GM12878 (cell line): ENCODE data around the gene ATP10A. TPM values are rescaled to one million over a fixed set of nuclear protein-coding genes. Genes with fewer than 3 reads are reported as not detected.

ENCODE experiments used
- ATAC-seq: fragments of 200-7000 bp; cut with Tn5 transposase; 3 replicates; pipeline ENCODE4 v1.9.1; 2020; ENCODE audit warnings: mild to moderate bottlenecking, moderate library complexity
- BruUV-seq: library from RNA; stranded (reverse); fragments of 400-500 nt; replicated peaks from 2 replicates; lab custom pipeline; 2021; lab: Mats Ljungman, UMichigan
- CTCF ChIA-PET: fragments of 300-600 bp; sonication (Branson Sonifier 250); formaldehyde crosslinking; extraction: SDS; loops from one replicate; lab custom pipeline; 2021; ENCODE audit warnings: inconsistent platforms; lab: Yijun Ruan, JAX
- POLR2A ChIA-PET: fragments of 350-600 bp; formaldehyde crosslinking; extraction: SDS; loops from one replicate; lab custom pipeline; 2021; ENCODE audit warnings: inconsistent platforms; lab: Charles Lee
- RAD21 ChIA-PET: fragments of 300-600 bp; sonication (Branson Sonifier 250); formaldehyde crosslinking; loops from one replicate; lab custom pipeline; 2023; ENCODE audit warnings: antibody characterized with exemption; ENCODE audit not compliant: unreplicated experiment; lab: Charles Lee
- SMC1A ChIA-PET: fragments of 300-600 bp; sonication (Branson Sonifier 250); formaldehyde crosslinking; loops from one replicate; lab custom pipeline; 2023; ENCODE audit not compliant: unreplicated experiment, uncharacterized antibody; lab: Charles Lee
- DNase-seq: peaks from one replicate; pipeline ENCODE4 v3.0.0-alpha.2; 2011; ENCODE audit warnings: low read depth, low spot score
- FAIRE-seq: peaks from 3 replicates; lab custom pipeline; 2011; peaks lifted over from hg19 to GRCh38; lab: Jason Lieb, UNC
- H2AFZ ChIP-seq: 2 replicates; pipeline ENCODE4 v1.6.0; 2011; ENCODE audit warnings: low read depth, low read length, control low read depth; ENCODE audit not compliant: control insufficient read depth
- H3K27ac ChIP-seq: 2 replicates; pipeline ENCODE4 v1.5.1; 2011; ENCODE audit warnings: control low read depth; ENCODE audit not compliant: control insufficient read depth, insufficient read depth
- H3K27me3 ChIP-seq, 2 experiments: replicated peaks in 1 of 2; 2 replicates each; pipeline versions ENCODE4 v1.6.0 to v1.6.1; 2011; ENCODE audit warnings: low read length in 1 of 2; ENCODE audit not compliant: control insufficient read depth in 2 of 2, insufficient read depth in 2 of 2
- H3K36me3 ChIP-seq, 2 experiments: 2 replicates each; pipeline ENCODE4 v1.5.1; 2011; ENCODE audit warnings: low read length in 1 of 2; ENCODE audit not compliant: control insufficient read depth in 2 of 2, insufficient read depth in 2 of 2
- H3K4me1 ChIP-seq: 2 replicates; pipeline ENCODE4 v1.6.1; 2011; ENCODE audit warnings: mild to moderate bottlenecking, low read length, moderate library complexity, mixed read lengths; ENCODE audit not compliant: control insufficient read depth, insufficient read depth
- H3K4me2 ChIP-seq: 2 replicates; pipeline ENCODE4 v1.6.0; 2011; ENCODE audit warnings: control low read depth; ENCODE audit not compliant: control insufficient read depth, insufficient read depth
- H3K4me3 ChIP-seq: fragments of 200-600 bp; sonication (generic); 2 replicates; pipeline ENCODE4 v1.5.1; 2016
- H3K79me2 ChIP-seq: 2 replicates; pipeline ENCODE4 v1.6.0; 2011; ENCODE audit warnings: low read length; ENCODE audit not compliant: control insufficient read depth, insufficient read depth
- H3K9ac ChIP-seq: 2 replicates; pipeline ENCODE4 v1.8.0; 2011; ENCODE audit warnings: low read length, control low read depth, mixed read lengths; ENCODE audit not compliant: control insufficient read depth, insufficient read depth
- H3K9me3 ChIP-seq: replicated peaks from 3 replicates; pipeline ENCODE4 v1.5.1; 2011; ENCODE audit warnings: mild to moderate bottlenecking, low read length; ENCODE audit not compliant: control insufficient read depth, insufficient read depth
- H4K20me1 ChIP-seq: 2 replicates; pipeline ENCODE4 v1.6.0; 2011; ENCODE audit not compliant: control insufficient read depth, insufficient read depth
- CTCF ChIP-seq, 3 experiments: IDR thresholded peaks in 2 of 3; conservative IDR thresholded peaks in 1 of 3; 2 replicates each; pipeline ENCODE4 v1.5.1; 2011; ENCODE audit warnings: low read depth in 3 of 3, low read length in 3 of 3, mild to moderate bottlenecking in 3 of 3, control low read depth in 2 of 3, moderate library complexity in 2 of 3, inconsistent platforms in 1 of 3, mixed read lengths in 1 of 3; ENCODE audit not compliant: control insufficient read depth in 2 of 3, insufficient read depth in 1 of 3; ENCODE audit errors: extremely low read depth in 1 of 3
- MEF2A ChIP-seq: IDR thresholded peaks from 2 replicates; pipeline ENCODE4 v1.6.1; 2011; ENCODE audit warnings: low read depth, mild to moderate bottlenecking, low read length, moderate library complexity; ENCODE audit not compliant: insufficient read depth
- RAD21 ChIP-seq: IDR thresholded peaks from 2 replicates; pipeline ENCODE4 v1.6.1; 2011; ENCODE audit warnings: mild to moderate bottlenecking, low read depth, low read length, moderate library complexity; ENCODE audit not compliant: insufficient read depth
- SKIL ChIP-seq: fragments of 450-650 bp; IDR thresholded peaks from 2 replicates; pipeline ENCODE4 v1.6.1; 2017; ENCODE audit warnings: mild to moderate bottlenecking, low read depth, inconsistent platforms; ENCODE audit not compliant: poor library complexity, severe bottlenecking
- SMC3 ChIP-seq: IDR thresholded peaks from 2 replicates; pipeline ENCODE4 v1.6.1; 2011; ENCODE audit warnings: low read length, improper control_type of control experiment, borderline replicate concordance
- WGBS: methylation state at CpG from one replicate; pipeline ENCODE4 v1.1.6; 2016; ENCODE audit warnings: low lambda C conversion rate; ENCODE audit not compliant: insufficient replicate concordance, insufficient coverage; ENCODE audit errors: missing lambda C conversion rate; 5-methylcytosine and 5-hydroxymethylcytosine counted together
- in situ Hi-C: fragments of 300-500 bp; cut with MboI; formaldehyde crosslinking; loops from 9 replicates; pipeline ENCODE4 v1.14.3; 2018; ENCODE audit warnings: mixed read lengths
- intact Hi-C: fragments of 100-400 bp; cut with micrococcal nuclease; formaldehyde crosslinking; loops from one replicate; pipeline ENCODE4 v1.14.2; 2022; ENCODE audit not compliant: unreplicated experiment
- polyA plus RNA-seq, 11 experiments: library from polyadenylated mRNA; depleted of rRNA in 4 of 11; unstranded in 6 of 11; stranded (reverse) in 5 of 11; fragments of >200 nt; fragmentation: Nextera tagmentation in 4 of 11; fragmentation: Illumina TruSeq in 1 of 11; extraction: Ambion mirVana in 4 of 11; extraction: Trizol in 1 of 11; gene quantifications; 1 replicate in 1 of 11; 2 replicates in 10 of 11; pipeline versions ENCODE4 v1.2.1 to v1.2.3, GENCODE V29; 2011 to 2016; ENCODE audit warnings: inconsistent platforms in 2 of 11, missing spikeins in 2 of 11, low read depth in 1 of 11
- total RNA-seq, 4 experiments: library from RNA; depleted of rRNA in 3 of 4; stranded (reverse); fragments of >200 nt in 3 of 4; fragmentation: Illumina TruSeq in 1 of 4; extraction: Trizol in 1 of 4; gene quantifications; 2 replicates each; pipeline versions ENCODE4 v1.2.1 to v1.2.3, GENCODE V29; 2013 to 2021

ATP10A gene
- total and polyA plus RNA-seq, 10 of the 15 experiments (the other 5 are each of a cell fraction or from before 2014, with no cell fraction given) = 0.04 to 1.5 (median 0.31) TPM; not detected in 2

DNA sequence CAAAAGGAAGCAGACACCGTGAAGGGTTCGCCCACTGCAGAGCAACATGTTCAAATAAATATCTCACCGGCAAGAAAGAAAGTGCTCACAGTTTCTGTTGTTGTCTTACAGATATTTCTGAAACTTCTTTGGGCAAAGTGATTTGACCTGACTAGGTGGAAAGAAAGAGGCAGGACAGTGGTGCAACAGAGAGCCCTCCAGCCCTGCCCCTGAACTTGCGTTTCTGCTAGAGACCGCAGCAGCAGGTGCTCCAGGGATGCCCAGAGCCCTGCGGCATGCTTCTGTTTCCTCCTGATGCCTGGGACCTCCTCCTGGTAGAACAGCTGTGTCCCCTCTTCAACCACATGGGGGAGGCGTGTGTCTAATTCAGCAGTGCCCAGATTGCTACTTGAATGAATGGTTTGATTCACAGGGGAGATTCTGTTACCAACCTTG lies 123.4 kb downstream of the ATP10A start:
- WGBS = under 1% methylated on average over 7 of the region's 7 CpGs
- DNase-seq (peak; percentile 12), ATAC-seq (peak; percentile 88), FAIRE-seq (no peak)
- intact Hi-C loops = loop anchor here (2.0 kb wide), 2 partner anchors 21 to 195 kb away; no protein-coding TSS in a partner anchor
- TF ChIP-seq CTCF (IDR thresholded peaks at IDR 0.05 in 2 of 3, conservative IDR thresholded peaks at IDR 0.05 in 1 of 3; ENCODE audit: control insufficient read depth in 2 of 3, extremely low read depth in 1 of 3, insufficient read depth in 1 of 3, low read depth in 3 of 3, low read length in 3 of 3) (peak; percentile 11 to 59 (median 21); a peak in 4 of 6 replicates), SKIL (no peak), SMC3 (peak; percentile 54; the same call in 1 of the 2 replicates), RAD21 (peak; percentile 35; the same call in 1 of the 2 replicates), MEF2A (no peak)
- Histone ChIP-seq H3K79me2 (no peaks in the 10 kb centered on the region), H3K27me3 (no peaks in the 10 kb centered on the region), H3K4me1 (no peaks in the 10 kb centered on the region), H2AFZ (no peak overlapping the region), H3K9me3 (no peaks in the 10 kb centered on the region; the same call in 2 of the 3 replicates), H3K36me3 (no peaks in the 10 kb centered on the region), H4K20me1 (no peaks in the 10 kb centered on the region), H3K9ac (no peak overlapping the region), H3K4me3 (no peak overlapping the region), H3K4me2 (no peak overlapping the region), H3K27ac (no peak overlapping the region)
- SMC1A ChIA-PET = no interaction called here
- in situ Hi-C loops = loop anchor here (10.0 to 25.0 kb wide), 4 partner anchors 65 to 552 kb away; no protein-coding TSS in a partner anchor
- CTCF ChIA-PET = no interaction called here
- RAD21 ChIA-PET = no interaction called here
- BruUV-seq = no TSS peak
- POLR2A ChIA-PET = no interaction called here
